Lower leg skin (tissue), 3 donors: ENCODE measurements around the gene ME2.

Source experiments
- POLR2A ChIP-seq, 2 donors: fragments of 450-650 bp; IDR thresholded peaks; one replicate each; pipeline ENCODE4 v1.6.1; 2016 to 2017; ENCODE audit warnings: antibody characterized with exemption in 2 of 2, mild to moderate bottlenecking in 1 of 2, moderate library complexity in 1 of 2
- TF ChIP-seq, protein P1 (sequence below), 3 donors: fragments of 450-650 bp; IDR thresholded peaks; one replicate each; pipeline ENCODE4 v1.5.1; 2016; ENCODE audit warnings: antibody characterized with exemption in 3 of 3, mild to moderate bottlenecking in 3 of 3, moderate library complexity in 2 of 3

DNA sequence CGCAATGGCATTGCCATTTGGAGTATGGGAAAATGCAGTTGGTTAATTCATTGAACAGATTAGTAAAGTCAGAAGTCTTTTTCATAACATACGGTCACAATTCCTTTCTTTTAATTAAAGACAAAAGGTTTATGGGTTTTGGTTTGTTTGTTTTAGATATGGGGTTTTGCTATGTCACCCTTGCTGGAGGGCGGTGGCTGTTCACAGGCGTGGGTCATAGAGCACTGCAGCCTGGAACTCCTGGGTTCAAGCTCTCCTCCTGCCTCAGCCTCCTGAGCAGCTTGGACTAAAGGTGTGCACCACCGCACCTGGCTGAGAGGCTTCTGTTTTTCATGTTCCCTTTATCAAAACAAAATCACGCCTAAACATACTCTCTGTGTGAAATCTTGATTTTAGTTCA lies 70.3 kb downstream of the ME2 start:
- TF ChIP-seq POLR2A (IDR thresholded peaks at IDR 0.05) = no peak
- TF ChIP-seq, protein P1, sequence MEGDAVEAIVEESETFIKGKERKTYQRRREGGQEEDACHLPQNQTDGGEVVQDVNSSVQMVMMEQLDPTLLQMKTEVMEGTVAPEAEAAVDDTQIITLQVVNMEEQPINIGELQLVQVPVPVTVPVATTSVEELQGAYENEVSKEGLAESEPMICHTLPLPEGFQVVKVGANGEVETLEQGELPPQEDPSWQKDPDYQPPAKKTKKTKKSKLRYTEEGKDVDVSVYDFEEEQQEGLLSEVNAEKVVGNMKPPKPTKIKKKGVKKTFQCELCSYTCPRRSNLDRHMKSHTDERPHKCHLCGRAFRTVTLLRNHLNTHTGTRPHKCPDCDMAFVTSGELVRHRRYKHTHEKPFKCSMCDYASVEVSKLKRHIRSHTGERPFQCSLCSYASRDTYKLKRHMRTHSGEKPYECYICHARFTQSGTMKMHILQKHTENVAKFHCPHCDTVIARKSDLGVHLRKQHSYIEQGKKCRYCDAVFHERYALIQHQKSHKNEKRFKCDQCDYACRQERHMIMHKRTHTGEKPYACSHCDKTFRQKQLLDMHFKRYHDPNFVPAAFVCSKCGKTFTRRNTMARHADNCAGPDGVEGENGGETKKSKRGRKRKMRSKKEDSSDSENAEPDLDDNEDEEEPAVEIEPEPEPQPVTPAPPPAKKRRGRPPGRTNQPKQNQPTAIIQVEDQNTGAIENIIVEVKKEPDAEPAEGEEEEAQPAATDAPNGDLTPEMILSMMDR (IDR thresholded peaks at IDR 0.05) = no peak
